Ishikawa (cell line): ENCODE results near the gene ETV2.

Source experiments
- CEBPB ChIP-seq: IDR thresholded peaks from 2 replicates; pipeline ENCODE4 v1.6.1; 2012
- CREB1 ChIP-seq: IDR thresholded peaks from 2 replicates; pipeline ENCODE4 v1.6.1; 2012; ENCODE audit warnings: low read depth
- EGR1 ChIP-seq: IDR thresholded peaks from 2 replicates; pipeline ENCODE4 v1.6.1; 2012
- EP300 ChIP-seq: IDR thresholded peaks from 2 replicates; pipeline ENCODE4 v1.6.1; 2012; ENCODE audit warnings: borderline replicate concordance
- FOXM1 ChIP-seq: IDR thresholded peaks from 2 replicates; pipeline ENCODE4 v1.6.1; 2012; ENCODE audit warnings: low read depth, borderline replicate concordance
- MAX ChIP-seq: IDR thresholded peaks from 2 replicates; pipeline ENCODE4 v1.6.1; 2012
- NFIC ChIP-seq: IDR thresholded peaks from 2 replicates; pipeline ENCODE4 v1.6.1; 2012
- RAD21 ChIP-seq: IDR thresholded peaks from 2 replicates; pipeline ENCODE4 v1.6.1; 2012; ENCODE audit warnings: low read depth
- TAF1 ChIP-seq: IDR thresholded peaks from 2 replicates; pipeline ENCODE4 v1.6.1; 2012; ENCODE audit warnings: low read depth, mild to moderate bottlenecking
- TCF12 ChIP-seq: IDR thresholded peaks from 2 replicates; pipeline ENCODE4 v1.6.1; 2012; ENCODE audit warnings: low read depth
- TEAD4 ChIP-seq: IDR thresholded peaks from 2 replicates; pipeline ENCODE4 v1.6.1; 2012
- YY1 ChIP-seq: IDR thresholded peaks from 2 replicates; pipeline ENCODE4 v1.6.1; 2012; ENCODE audit warnings: low read depth
- TF ChIP-seq, protein P1 (sequence below): IDR thresholded peaks from 2 replicates; pipeline ENCODE4 v1.6.1; 2012; ENCODE audit warnings: low read depth, mild to moderate bottlenecking
- TF ChIP-seq, protein P2 (sequence below): IDR thresholded peaks from 2 replicates; pipeline ENCODE4 v1.6.1; 2012

GRCh38 chr19:35669974-35670373, 28.4 kb downstream of the ETV2 start:
- TF ChIP-seq EP300 (no peak), CREB1 (no peak), RAD21 (no peak), TEAD4 (no peak), TAF1 (no peak), FOXM1 (no peak), YY1 (no peak), CEBPB (no peak), MAX (no peak), NFIC (no peak), TCF12 (no peak), EGR1 (no peak)
- TF ChIP-seq, protein P1, sequence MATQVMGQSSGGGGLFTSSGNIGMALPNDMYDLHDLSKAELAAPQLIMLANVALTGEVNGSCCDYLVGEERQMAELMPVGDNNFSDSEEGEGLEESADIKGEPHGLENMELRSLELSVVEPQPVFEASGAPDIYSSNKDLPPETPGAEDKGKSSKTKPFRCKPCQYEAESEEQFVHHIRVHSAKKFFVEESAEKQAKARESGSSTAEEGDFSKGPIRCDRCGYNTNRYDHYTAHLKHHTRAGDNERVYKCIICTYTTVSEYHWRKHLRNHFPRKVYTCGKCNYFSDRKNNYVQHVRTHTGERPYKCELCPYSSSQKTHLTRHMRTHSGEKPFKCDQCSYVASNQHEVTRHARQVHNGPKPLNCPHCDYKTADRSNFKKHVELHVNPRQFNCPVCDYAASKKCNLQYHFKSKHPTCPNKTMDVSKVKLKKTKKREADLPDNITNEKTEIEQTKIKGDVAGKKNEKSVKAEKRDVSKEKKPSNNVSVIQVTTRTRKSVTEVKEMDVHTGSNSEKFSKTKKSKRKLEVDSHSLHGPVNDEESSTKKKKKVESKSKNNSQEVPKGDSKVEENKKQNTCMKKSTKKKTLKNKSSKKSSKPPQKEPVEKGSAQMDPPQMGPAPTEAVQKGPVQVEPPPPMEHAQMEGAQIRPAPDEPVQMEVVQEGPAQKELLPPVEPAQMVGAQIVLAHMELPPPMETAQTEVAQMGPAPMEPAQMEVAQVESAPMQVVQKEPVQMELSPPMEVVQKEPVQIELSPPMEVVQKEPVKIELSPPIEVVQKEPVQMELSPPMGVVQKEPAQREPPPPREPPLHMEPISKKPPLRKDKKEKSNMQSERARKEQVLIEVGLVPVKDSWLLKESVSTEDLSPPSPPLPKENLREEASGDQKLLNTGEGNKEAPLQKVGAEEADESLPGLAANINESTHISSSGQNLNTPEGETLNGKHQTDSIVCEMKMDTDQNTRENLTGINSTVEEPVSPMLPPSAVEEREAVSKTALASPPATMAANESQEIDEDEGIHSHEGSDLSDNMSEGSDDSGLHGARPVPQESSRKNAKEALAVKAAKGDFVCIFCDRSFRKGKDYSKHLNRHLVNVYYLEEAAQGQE = no peak
- TF ChIP-seq, protein P2, sequence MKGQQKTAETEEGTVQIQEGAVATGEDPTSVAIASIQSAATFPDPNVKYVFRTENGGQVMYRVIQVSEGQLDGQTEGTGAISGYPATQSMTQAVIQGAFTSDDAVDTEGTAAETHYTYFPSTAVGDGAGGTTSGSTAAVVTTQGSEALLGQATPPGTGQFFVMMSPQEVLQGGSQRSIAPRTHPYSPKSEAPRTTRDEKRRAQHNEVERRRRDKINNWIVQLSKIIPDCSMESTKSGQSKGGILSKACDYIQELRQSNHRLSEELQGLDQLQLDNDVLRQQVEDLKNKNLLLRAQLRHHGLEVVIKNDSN = no peak
